Right ventricle myocardium superior (tissue), 1 donor: Measurements from ENCODE around the gene ZMYM1. TPM values are rescaled to one million over a fixed set of nuclear protein-coding genes. Genes with fewer than 3 reads are reported as not detected.
"Not testable (repeated sequence)": the region's sequence is repeated elsewhere in the genome, so short reads cannot be mapped to it uniquely, and the experiment has no call there.

ENCODE experiments used
- ATAC-seq: fragments of 200-7000 bp; cut with Tn5 transposase; one replicate; pipeline ENCODE4 v1.9.1; 2020; ENCODE audit warnings: mild to moderate bottlenecking; ENCODE audit not compliant: poor library complexity
- DNase-seq: peaks from one replicate; pipeline ENCODE4 v3.0.0-alpha.2; 2020
- intact Hi-C: fragments of 100-400 bp; cut with DNase I; formaldehyde crosslinking; loops from one replicate; pipeline ENCODE4 v1.11.2; 2022
- long read RNA-seq: library from polyadenylated mRNA; unstranded; transcript quantifications from one replicate; pipeline ENCODE4 v2.0.0, GENCODE V29; 2021
- total RNA-seq: library from RNA; stranded (reverse); fragmentation: NEBNext Ultra II Directional; extraction: Animal tissue kit (Norgen Biotek cat#: 25700); gene quantifications from one replicate; pipeline ENCODE4 v1.2.1, GENCODE V29; 2021
- donor health status: DM: no; HTN: yes; CAD: no; lungs with severe emphysema.

ZMYM1 gene
- 5.4 TPM for total RNA-seq
- long read RNA-seq, full-length matches to known transcripts = 1 of 3 reads
- long read RNA-seq, partial matches to known transcripts = 0 of 3 reads
- long read RNA-seq, other reads (novel, unspliced or antisense) = 2 of 3 reads

- ATAC-seq (peak; percentile 98), DNase-seq (peak; percentile 90)
- intact Hi-C loops = no loop called here
Observed at GRCh38 chr1:35079003-35079930, at the start of gene ZMYM1. Gene ZMYM1, plus strand, starts transcription at chr1:35079385. Its CDS starts 14,603 bp downstream, at chr1:35093988.

- DNase-seq = no peak
- intact Hi-C loops = no loop called here
- no peak for ATAC-seq
Observed at GRCh38 chr1:35029761-35030160, 49.4 kb upstream of the ZMYM1 start.

- intact Hi-C loops = no loop called here
- DNase-seq (no peak), ATAC-seq (no peak)
Observed at GRCh38 chr1:35030338-35030737, 48.8 kb upstream of the ZMYM1 start.

GRCh38 chr1:35030756-35031446 lies 48.3 kb upstream of the ZMYM1 start:
- DNase-seq (no peak), ATAC-seq (peak; percentile 37)
- intact Hi-C loops = no loop called here

GRCh38 chr1:35032384-35032739 lies 46.8 kb upstream of the ZMYM1 start:
- ATAC-seq (no peak), DNase-seq (no peak)
- intact Hi-C loops = no loop called here

GRCh38 chr1:35033346-35033745 lies 45.8 kb upstream of the ZMYM1 start:
- ATAC-seq (no peak), DNase-seq (no peak)
- intact Hi-C loops = no loop called here

GRCh38 chr1:35036621-35037020 lies 42.6 kb upstream of the ZMYM1 start:
- ATAC-seq = no peak
- no peak for DNase-seq
- intact Hi-C loops = no loop called here

- DNase-seq (no peak), ATAC-seq (no peak)
- intact Hi-C loops = no loop called here
Observed at GRCh38 chr1:35037206-35037605, 42.0 kb upstream of the ZMYM1 start.

- ATAC-seq (no peak), DNase-seq (no peak)
- intact Hi-C loops = no loop called here
Observed at GRCh38 chr1:35038723-35039122, 40.5 kb upstream of the ZMYM1 start.

- peak; percentile 88 for ATAC-seq
- intact Hi-C loops = no loop called here
- DNase-seq = no peak
Observed at GRCh38 chr1:35043498-35043897, 35.7 kb upstream of the ZMYM1 start.

- intact Hi-C loops = no loop called here
- ATAC-seq (no peak), DNase-seq (no peak)
Observed at GRCh38 chr1:35044431-35044830, 34.8 kb upstream of the ZMYM1 start.

- intact Hi-C loops = no loop called here
- no peak for ATAC-seq
- DNase-seq = no peak
Observed at GRCh38 chr1:35046730-35047129, 32.5 kb upstream of the ZMYM1 start.

- no peak for ATAC-seq
- intact Hi-C loops = no loop called here
Observed at GRCh38 chr1:35047188-35047858, 31.9 kb upstream of the ZMYM1 start.

GRCh38 chr1:35049116-35049515 lies 30.1 kb upstream of the ZMYM1 start:
- ATAC-seq = no peak
- intact Hi-C loops = no loop called here
- no peak for DNase-seq

More at GRCh38 chr1:35047188-35047858, 31.9 kb upstream of the ZMYM1 start:
- no peak for DNase-seq

GRCh38 chr1:35053433-35053832 lies 25.8 kb upstream of the ZMYM1 start:
- ATAC-seq (no peak), DNase-seq (no peak)
- intact Hi-C loops = no loop called here

- intact Hi-C loops, ATAC-seq: not testable (repeated sequence)
Observed at GRCh38 chr1:35054282-35054681, 24.9 kb upstream of the ZMYM1 start.

GRCh38 chr1:35058321-35058720 lies 20.9 kb upstream of the ZMYM1 start:
- ATAC-seq = not testable (repeated sequence)

More at GRCh38 chr1:35054282-35054681, 24.9 kb upstream of the ZMYM1 start:
- not testable (repeated sequence) for DNase-seq

GRCh38 chr1:35058988-35059387 lies 20.2 kb upstream of the ZMYM1 start:
- DNase-seq (no peak), ATAC-seq (no peak)
- intact Hi-C loops = no loop called here

More at GRCh38 chr1:35058321-35058720, 20.9 kb upstream of the ZMYM1 start:
- DNase-seq, intact Hi-C loops: not testable (repeated sequence)
